ENCODE results near the gene FBXO17. TPM values are rescaled to one million over a fixed set of nuclear protein-coding genes. Genes with fewer than 3 reads are reported as not detected.

Gene FBXO17
- total RNA-seq, 3 donors from 2014 or later: 0.10 to 0.29 (median 0.14) TPM

GRCh38 chr19:38920602-38921419 is 54.7 kb downstream of the FBXO17 start:
- DNase-seq (no peak), ATAC-seq (no peak)
- peaks cover 23% of the 10 kb centered on the region for H3K36me3 Mint-ChIP-seq (ENCODE audit: insufficient read depth)
- no peaks in the 10 kb centered on the region for H3K27me3 Mint-ChIP-seq (ENCODE audit: low read depth)
- no peak overlapping the region for H3K4me3 Mint-ChIP-seq
- peaks cover 5% of the 10 kb centered on the region for H3K4me1 Mint-ChIP-seq (ENCODE audit: low read depth)
- no peaks in the 10 kb centered on the region for H3K9me3 Mint-ChIP-seq

GRCh38 chr19:38919837-38920601 is 55.5 kb downstream of the FBXO17 start:
- Mint-ChIP-seq H3K4me1 (ENCODE audit: low read depth) (peaks cover 1% of the 10 kb centered on the region), H3K27me3 (ENCODE audit: low read depth) (no peaks in the 10 kb centered on the region), H3K9me3 (no peaks in the 10 kb centered on the region), H3K4me3 (no peak overlapping the region), H3K36me3 (ENCODE audit: insufficient read depth) (peaks cover 23% of the 10 kb centered on the region)
- no peak for DNase-seq
- no peak for ATAC-seq

GRCh38 chr19:38918526-38918925 is 57.0 kb downstream of the FBXO17 start:
- H3K9me3 Mint-ChIP-seq: no peaks in the 10 kb centered on the region
- no peak for DNase-seq
- H3K27me3 Mint-ChIP-seq (ENCODE audit: low read depth): no peaks in the 10 kb centered on the region
- H3K36me3 Mint-ChIP-seq (ENCODE audit: insufficient read depth): peaks cover 19% of the 10 kb centered on the region
- ATAC-seq: no peak
- H3K4me1 Mint-ChIP-seq (ENCODE audit: low read depth): no peaks in the 10 kb centered on the region
- H3K4me3 Mint-ChIP-seq: no peak overlapping the region

- H3K36me3 Mint-ChIP-seq (ENCODE audit: insufficient read depth): peaks cover 19% of the 10 kb centered on the region
- H3K4me3 Mint-ChIP-seq: no peak overlapping the region
- DNase-seq (no peak), ATAC-seq (no peak)
- H3K27me3 Mint-ChIP-seq (ENCODE audit: low read depth): no peaks in the 10 kb centered on the region
- no peaks in the 10 kb centered on the region for H3K4me1 Mint-ChIP-seq (ENCODE audit: low read depth)
- no peaks in the 10 kb centered on the region for H3K9me3 Mint-ChIP-seq
Observed at GRCh38 chr19:38917921-38918491, 57.5 kb downstream of the FBXO17 start.

- Mint-ChIP-seq H3K9me3 (no peaks in the 10 kb centered on the region), H3K27me3 (ENCODE audit: low read depth) (no peaks in the 10 kb centered on the region), H3K4me1 (ENCODE audit: low read depth) (peaks cover 5% of the 10 kb centered on the region), H3K36me3 (ENCODE audit: insufficient read depth) (peaks cover 18% of the 10 kb centered on the region), H3K4me3 (no peak overlapping the region)
- ATAC-seq: no peak
- no peak for DNase-seq
Observed at GRCh38 chr19:38917516-38917915, 58.0 kb downstream of the FBXO17 start.

- Mint-ChIP-seq H3K27me3 (ENCODE audit: low read depth) (no peaks in the 10 kb centered on the region), H3K9me3 (no peaks in the 10 kb centered on the region), H3K4me1 (ENCODE audit: low read depth) (peaks cover 7% of the 10 kb centered on the region), H3K36me3 (ENCODE audit: insufficient read depth) (peaks cover 8% of the 10 kb centered on the region), H3K4me3 (no peak overlapping the region)
- DNase-seq (no peak), ATAC-seq (no peak)
Observed at GRCh38 chr19:38915329-38916321, 59.9 kb downstream of the FBXO17 start.

- Mint-ChIP-seq H3K27me3 (ENCODE audit: low read depth) (no peaks in the 10 kb centered on the region), H3K9me3 (no peaks in the 10 kb centered on the region), H3K36me3 (ENCODE audit: insufficient read depth) (peaks cover 8% of the 10 kb centered on the region), H3K4me1 (ENCODE audit: low read depth) (peaks cover 7% of the 10 kb centered on the region), H3K4me3 (no peak overlapping the region)
- ATAC-seq (no peak), DNase-seq (no peak)
Observed at GRCh38 chr19:38913958-38914357, 61.6 kb downstream of the FBXO17 start.

- H3K9me3 Mint-ChIP-seq: no peaks in the 10 kb centered on the region
- no peaks in the 10 kb centered on the region for H3K27me3 Mint-ChIP-seq (ENCODE audit: low read depth)
- ATAC-seq (no peak), DNase-seq (no peak)
- peaks cover 11% of the 10 kb centered on the region for H3K36me3 Mint-ChIP-seq (ENCODE audit: insufficient read depth)
- no peak overlapping the region for H3K4me3 Mint-ChIP-seq
- peaks cover 11% of the 10 kb centered on the region for H3K4me1 Mint-ChIP-seq (ENCODE audit: low read depth)
Observed at GRCh38 chr19:38912600-38913514, 62.7 kb downstream of the FBXO17 start.

GRCh38 chr19:38911388-38912001 is 64.0 kb downstream of the FBXO17 start:
- H3K9me3 Mint-ChIP-seq: no peaks in the 10 kb centered on the region
- ATAC-seq (peak in 1 of 2 donors; percentile 3), DNase-seq (no peak)

GRCh38 chr19:38910488-38910887 is 65.1 kb downstream of the FBXO17 start:
- DNase-seq (no peak), ATAC-seq (no peak)
- Mint-ChIP-seq H3K4me3 (no peak overlapping the region), H3K9me3 (no peaks in the 10 kb centered on the region), H3K4me1 (ENCODE audit: low read depth) (peaks cover 11% of the 10 kb centered on the region), H3K36me3 (ENCODE audit: insufficient read depth) (peaks cover 20% of the 10 kb centered on the region), H3K27me3 (ENCODE audit: low read depth) (no peaks in the 10 kb centered on the region)

More at GRCh38 chr19:38911388-38912001, 64.0 kb downstream of the FBXO17 start:
- H3K4me3 Mint-ChIP-seq: no peak overlapping the region
- peaks cover 11% of the 10 kb centered on the region for H3K4me1 Mint-ChIP-seq (ENCODE audit: low read depth)
- H3K36me3 Mint-ChIP-seq (ENCODE audit: insufficient read depth): peaks cover 20% of the 10 kb centered on the region
- H3K27me3 Mint-ChIP-seq (ENCODE audit: low read depth): no peaks in the 10 kb centered on the region

GRCh38 chr19:38908911-38909310 is 66.6 kb downstream of the FBXO17 start:
- H3K27me3 Mint-ChIP-seq (ENCODE audit: low read depth): no peaks in the 10 kb centered on the region
- peaks cover 14% of the 10 kb centered on the region for H3K4me1 Mint-ChIP-seq (ENCODE audit: low read depth)
- DNase-seq (no peak), ATAC-seq (peak; percentile 12 to 27)
- H3K4me3 Mint-ChIP-seq: no peak overlapping the region
- peaks cover 22% of the 10 kb centered on the region for H3K36me3 Mint-ChIP-seq (ENCODE audit: insufficient read depth)
- no peaks in the 10 kb centered on the region for H3K9me3 Mint-ChIP-seq

GRCh38 chr19:38907670-38908069 is 67.9 kb downstream of the FBXO17 start:
- peaks cover 13% of the 10 kb centered on the region for H3K4me1 Mint-ChIP-seq (ENCODE audit: low read depth)
- ATAC-seq: no peak
- no peak for DNase-seq
- H3K4me3 Mint-ChIP-seq: no peak overlapping the region
- no peaks in the 10 kb centered on the region for H3K27me3 Mint-ChIP-seq (ENCODE audit: low read depth)
- peaks cover 24% of the 10 kb centered on the region for H3K36me3 Mint-ChIP-seq (ENCODE audit: insufficient read depth)
- H3K9me3 Mint-ChIP-seq: no peaks in the 10 kb centered on the region
